SK-N-SH (cell line): ENCODE results near the gene CFTR. TPM values are rescaled to one million over a fixed set of nuclear protein-coding genes. Genes with fewer than 3 reads are reported as not detected.

Source experiments
- CTCF ChIA-PET: fragments of 300-600, 350-600 bp; formaldehyde crosslinking; extraction: SDS; loops from one replicate; lab custom pipeline; 2021; lab: Yijun Ruan, JAX
- POLR2A ChIA-PET: fragments of 350-600 bp; sonication (Branson Sonifier 250); formaldehyde crosslinking; extraction: SDS; loops from one replicate; lab custom pipeline; 2020; ENCODE audit warnings: antibody characterized with exemption, inconsistent platforms; lab: Yijun Ruan, JAX
- DNase-seq: peaks from one replicate; pipeline ENCODE4 v3.0.0; 2012
- H2AFZ ChIP-seq: fragments of 200-600 bp; sonication (generic); 2 replicates; pipeline ENCODE4 v1.8.1; 2016; ENCODE audit warnings: antibody characterized with exemption, mild to moderate bottlenecking, low read depth
- H3F3A ChIP-seq: fragments of 200-600 bp; sonication (generic); replicated peaks from 2 replicates; pipeline ENCODE3; 2016; ENCODE audit warnings: antibody characterized with exemption, mild to moderate bottlenecking; ENCODE audit not compliant: insufficient read depth
- H3K27ac ChIP-seq, 2 experiments: fragments of 200-500 bp in 1 of 2; fragments of 200-600 bp in 1 of 2; sonication (Bioruptor generic) in 1 of 2; sonication (generic), shearing (Covaris generic) in 1 of 2; 2 replicates each; pipeline versions ENCODE4 v1.5.1 to v1.6.1; 2014 to 2016; ENCODE audit warnings: low read depth in 2 of 2, inconsistent platforms in 1 of 2, low read length in 1 of 2, mild to moderate bottlenecking in 1 of 2, mixed read lengths in 1 of 2
- H3K27me3 ChIP-seq: fragments of 200-600 bp; sonication (generic), shearing (Covaris generic); 2 replicates; pipeline ENCODE4 v1.6.1; 2016; ENCODE audit warnings: mixed run types; ENCODE audit not compliant: insufficient read depth
- H3K36me3 ChIP-seq, 2 experiments: fragments of 200-500 bp in 1 of 2; fragments of 200-600 bp in 1 of 2; sonication (Bioruptor generic) in 1 of 2; sonication (generic) in 1 of 2; replicated peaks in 1 of 2; 2 replicates each; pipeline versions ENCODE3 to v1.5.1; 2014 to 2016; ENCODE audit warnings: low read length in 1 of 2, mild to moderate bottlenecking in 1 of 2; ENCODE audit not compliant: insufficient read depth in 2 of 2, control insufficient read depth in 1 of 2
- H3K4me1 ChIP-seq, 2 experiments: fragments of 200-500 bp in 1 of 2; fragments of 200-600 bp in 1 of 2; sonication (Bioruptor generic) in 1 of 2; sonication (generic), shearing (Covaris generic) in 1 of 2; 2 replicates each; pipeline versions ENCODE4 v1.5.1 to v1.6.1; 2014 to 2016; ENCODE audit warnings: low read depth in 1 of 2, low read length in 1 of 2, mixed run types in 1 of 2; ENCODE audit not compliant: insufficient read depth in 2 of 2, control insufficient read depth in 1 of 2
- H3K4me2 ChIP-seq: fragments of 200-600 bp; sonication (generic), shearing (Covaris generic); 2 replicates; pipeline ENCODE4 v1.6.1; 2017; ENCODE audit warnings: mixed run types
- H3K4me3 ChIP-seq, 2 experiments: fragments of 200-500 bp in 1 of 2; fragments of 200-600 bp in 1 of 2; sonication (Bioruptor generic) in 1 of 2; sonication (generic), shearing (Covaris generic) in 1 of 2; 2 replicates each; pipeline versions ENCODE4 v1.5.1 to v1.8.1; 2014 to 2016; ENCODE audit warnings: low read depth in 2 of 2, inconsistent platforms in 1 of 2, low read length in 1 of 2, mild to moderate bottlenecking in 1 of 2, mixed read lengths in 1 of 2, moderate library complexity in 1 of 2
- H3K79me2 ChIP-seq: fragments of 200-600 bp; sonication (generic); 2 replicates; pipeline ENCODE4 v1.8.1; 2017; ENCODE audit warnings: mild to moderate bottlenecking; ENCODE audit not compliant: insufficient read depth
- H3K9ac ChIP-seq: fragments of 200-600 bp; sonication (generic); 2 replicates; pipeline ENCODE4 v1.6.1; 2017; ENCODE audit warnings: mixed run types
- H3K9me2 ChIP-seq: fragments of 200-600 bp; sonication (generic); 2 replicates; pipeline ENCODE4 v1.6.1; 2017; ENCODE audit warnings: mixed run types
- H3K9me3 ChIP-seq: fragments of 200-600 bp; sonication (generic); 2 replicates; pipeline ENCODE4 v1.6.1; 2017; ENCODE audit warnings: mixed run types, mild to moderate bottlenecking, moderate library complexity
- H4K20me1 ChIP-seq: fragments of 200-600 bp; sonication (generic); 2 replicates; pipeline ENCODE4 v1.6.1; 2017; ENCODE audit warnings: mild to moderate bottlenecking, mixed run types; ENCODE audit not compliant: insufficient read depth
- CHD2 ChIP-seq: fragments of 150-350 bp; IDR thresholded peaks from 2 replicates; pipeline ENCODE4 v1.6.1; 2018; ENCODE audit warnings: low read length; ENCODE audit not compliant: partially characterized antibody
- FOSL2 ChIP-seq: IDR thresholded peaks from 2 replicates; pipeline ENCODE4 v1.4.0; 2012; ENCODE audit warnings: low read depth, mild to moderate bottlenecking, moderate library complexity, borderline replicate concordance
- FOXJ3 ChIP-seq: sonication (generic); formaldehyde crosslinking; IDR thresholded peaks from 2 replicates; pipeline ENCODE4 v1.5.1; 2020; ENCODE audit warnings: mild to moderate bottlenecking, missing genetic modification reagents
- IRF3 ChIP-seq: fragments of 150-350 bp; IDR thresholded peaks from 2 replicates; pipeline ENCODE4 v1.6.1; 2016; ENCODE audit warnings: mild to moderate bottlenecking, low read depth, low read length
- NFIC ChIP-seq: IDR thresholded peaks from 2 replicates; pipeline ENCODE4 v1.4.0; 2012; ENCODE audit warnings: borderline replicate concordance
- RCOR1 ChIP-seq: fragments of 150-350 bp; IDR thresholded peaks from 2 replicates; pipeline ENCODE4 v1.6.1; 2017; ENCODE audit warnings: antibody characterized with exemption, low read length
- RFX5 ChIP-seq: IDR thresholded peaks from 2 replicates; pipeline ENCODE4 v1.6.1; 2012; ENCODE audit warnings: mild to moderate bottlenecking, improper control_type of control experiment, low read length
- SIN3A ChIP-seq: IDR thresholded peaks from 2 replicates; pipeline ENCODE4 v1.6.1; 2012; ENCODE audit warnings: low read depth, mild to moderate bottlenecking, low read length, moderate library complexity, borderline replicate concordance
- TEAD4 ChIP-seq: IDR thresholded peaks from 2 replicates; pipeline ENCODE4 v1.4.0; 2012; ENCODE audit warnings: mild to moderate bottlenecking, borderline replicate concordance; ENCODE audit not compliant: insufficient read depth
- USF1 ChIP-seq: IDR thresholded peaks from 2 replicates; pipeline ENCODE4 v1.4.0; 2012; ENCODE audit warnings: low read depth, borderline replicate concordance
- ZBTB33 ChIP-seq: IDR thresholded peaks from 2 replicates; pipeline ENCODE4 v1.4.0; 2012; ENCODE audit warnings: low read depth, borderline replicate concordance
- WGBS: methylation state at CpG from one replicate; pipeline ENCODE4 v1.1.6; 2017; ENCODE audit warnings: low lambda C conversion rate; 5-methylcytosine and 5-hydroxymethylcytosine counted together
- polyA plus RNA-seq, 3 experiments: library from polyadenylated mRNA; depleted of rRNA; stranded (reverse); fragments of >200 nt; gene quantifications; 2 replicates each; pipeline ENCODE4 v1.2.3, GENCODE V29; 2012

Gene CFTR
- polyA plus RNA-seq, 1 of the 3 experiments (the other 2 are of a cell fraction): not detected

GRCh38 chr7:117435475-117436043 is 44.3 kb upstream of the CFTR start:
- Histone ChIP-seq H3K9me2 (no peaks in the 10 kb centered on the region), H3K27me3 (no peaks in the 10 kb centered on the region), H2AFZ (no peak overlapping the region)
- TF ChIP-seq USF1 (no peak), IRF3 (no peak), TEAD4 (no peak), FOXJ3 (CRISPR knock-in tag) (no peak), NFIC (no peak)
- TF ChIP-seq, all 33 proteins: peak for 0
- Histone ChIP-seq H3K9me3 (no peaks in the 10 kb centered on the region), H3K4me2 (no peak overlapping the region), H3K9ac (no peak overlapping the region), H3K36me3 (no peaks in the 10 kb centered on the region), H3F3A (no peaks in the 10 kb centered on the region), H3K4me1 (no peaks in the 10 kb centered on the region), H3K4me3 (no peak overlapping the region), H4K20me1 (no peaks in the 10 kb centered on the region), H3K27ac (no peak overlapping the region), H3K79me2 (no peaks in the 10 kb centered on the region)
- CTCF ChIA-PET: interaction anchor here (0.6 kb wide), 2 partner anchors 24 to 505 kb away, joined by 3 read pairs; no protein-coding TSS in a partner anchor
- POLR2A ChIA-PET: no interaction called here
- WGBS: 7% methylated on average over 2 of the region's 2 CpGs
- DNase-seq: no peak

GRCh38 chr7:117444646-117445045 is 35.2 kb upstream of the CFTR start:
- no peak overlapping the region for H3K27ac ChIP-seq
- H3K4me1 ChIP-seq: no peaks in the 10 kb centered on the region
- H3K79me2 ChIP-seq: no peaks in the 10 kb centered on the region
- H3K4me3 ChIP-seq: no peak overlapping the region
- H3K27me3 ChIP-seq: no peaks in the 10 kb centered on the region
- H3K4me2 ChIP-seq: no peak overlapping the region
- 5% methylated on average over 1 of the region's 1 CpG for WGBS
- H3K9me2 ChIP-seq: no peaks in the 10 kb centered on the region
- no peak overlapping the region for H2AFZ ChIP-seq
- no peaks in the 10 kb centered on the region for H3F3A ChIP-seq
- no peaks in the 10 kb centered on the region for H3K9me3 ChIP-seq
- H3K36me3 ChIP-seq: no peaks in the 10 kb centered on the region
- TF ChIP-seq ZBTB33: no peak
- TF ChIP-seq SIN3A: no peak
- no peak for TF ChIP-seq CHD2
- no peak for TF ChIP-seq FOSL2
- TF ChIP-seq RFX5: no peak
- TF ChIP-seq RCOR1: no peak
- ChIA-PET CTCF (interaction anchor here (1.9 kb wide), 1 partner anchor 15 kb away, joined by 7 read pairs; no protein-coding TSS in a partner anchor), POLR2A (no interaction called here)
- no peaks in the 10 kb centered on the region for H4K20me1 ChIP-seq
- H3K9ac ChIP-seq: no peak overlapping the region
- no peak for DNase-seq
